GM10847 (cell line): ENCODE measurements around the gene TOMM34.

Experiments used
- POLR2A ChIP-seq: IDR thresholded peaks from 2 replicates; pipeline ENCODE4 v1.6.1; 2011; ENCODE audit not compliant: insufficient read length; ENCODE audit errors: extremely low read depth

Gene TOMM34

GRCh38 chr20:44918761-44919160, 41.4 kb downstream of the TOMM34 start:
- no peak for TF ChIP-seq POLR2A

GRCh38 chr20:44918342-44918741, 41.9 kb downstream of the TOMM34 start:
- no peak for TF ChIP-seq POLR2A

- no peak for TF ChIP-seq POLR2A
Observed at GRCh38 chr20:44917399-44917798, 42.8 kb downstream of the TOMM34 start.

- TF ChIP-seq POLR2A, result no peak
Observed at GRCh38 chr20:44916586-44916985, 43.6 kb downstream of the TOMM34 start.

- TF ChIP-seq POLR2A, result no peak
Observed at GRCh38 chr20:44914924-44915323, 45.3 kb downstream of the TOMM34 start.

- no peak for TF ChIP-seq POLR2A
Observed at GRCh38 chr20:44912189-44912588, 48.0 kb downstream of the TOMM34 start.

- no peak for TF ChIP-seq POLR2A
Observed at GRCh38 chr20:44911264-44911921, 48.8 kb downstream of the TOMM34 start.

GRCh38 chr20:44910690-44911262, 49.4 kb downstream of the TOMM34 start:
- TF ChIP-seq POLR2A, result no peak

GRCh38 chr20:44909872-44910689, 50.1 kb downstream of the TOMM34 start, which contains the start of gene PABPC1L:
TSS of gene PABPC1L (plus strand) at chr20:44910060. CDS start at chr20:44910144, 84 bp downstream.
- TF ChIP-seq POLR2A, result peak; percentile 63

GRCh38 chr20:44908987-44909871, 51.0 kb downstream of the TOMM34 start:
- no peak for TF ChIP-seq POLR2A

GRCh38 chr20:44904377-44904776, 55.8 kb downstream of the TOMM34 start:
- TF ChIP-seq POLR2A, result no peak

GRCh38 chr20:44901974-44902373, 58.2 kb downstream of the TOMM34 start:
- TF ChIP-seq POLR2A, result no peak

- TF ChIP-seq POLR2A, result no peak
Observed at GRCh38 chr20:44900231-44900854, 59.9 kb downstream of the TOMM34 start.

- TF ChIP-seq POLR2A, result no peak
Observed at GRCh38 chr20:44897133-44897532, 63.1 kb downstream of the TOMM34 start.

- no peak for TF ChIP-seq POLR2A
Observed at GRCh38 chr20:44896583-44896982, 63.6 kb downstream of the TOMM34 start.

- TF ChIP-seq POLR2A, result no peak
Observed at GRCh38 chr20:44894959-44895358, 65.2 kb downstream of the TOMM34 start.
